ENCODE measurements around the gene CHID1.

CHID1 gene

DNA sequence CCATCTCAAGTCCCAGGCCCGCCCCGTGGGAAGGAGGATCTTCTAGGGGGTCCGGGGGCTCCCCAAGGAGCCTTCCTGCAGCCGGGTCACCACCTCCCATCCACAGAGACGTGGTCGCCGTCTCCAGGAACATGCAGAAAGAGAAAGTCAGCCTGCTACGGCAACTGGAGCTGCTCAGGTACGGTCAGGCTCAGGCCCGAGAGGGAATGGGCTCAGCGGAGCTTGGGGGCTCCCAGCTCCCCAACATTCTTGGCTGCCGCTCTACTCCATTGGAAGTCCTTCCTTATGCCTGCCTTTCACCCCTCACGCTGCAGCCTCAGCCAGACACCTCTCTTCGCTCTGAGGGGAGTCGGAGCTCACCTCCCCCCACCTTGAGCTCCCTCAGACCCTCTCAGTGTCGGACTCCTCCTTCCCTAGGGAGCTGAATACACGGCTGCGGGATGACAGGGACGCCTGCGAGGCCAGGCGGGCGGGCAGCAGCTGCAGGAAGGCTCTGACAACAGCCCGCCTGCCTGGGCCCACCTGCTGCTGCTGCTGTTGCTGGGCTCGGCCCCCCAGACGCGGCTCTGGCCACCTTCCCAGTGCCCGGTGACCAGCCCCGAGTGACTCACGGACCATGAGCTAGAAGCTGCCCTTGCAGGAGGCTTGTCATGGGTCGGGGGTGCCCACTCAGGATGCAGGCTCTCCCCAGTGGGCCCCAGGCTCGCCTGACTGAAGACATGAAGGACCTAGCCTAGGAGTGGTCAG is 79.3 kb downstream of the CHID1 start:
- no peak for DNase-seq

- peak; percentile 52 for DNase-seq
Observed at GRCh38 chr11:830295-831117, 80.1 kb downstream of the CHID1 start.

DNA sequence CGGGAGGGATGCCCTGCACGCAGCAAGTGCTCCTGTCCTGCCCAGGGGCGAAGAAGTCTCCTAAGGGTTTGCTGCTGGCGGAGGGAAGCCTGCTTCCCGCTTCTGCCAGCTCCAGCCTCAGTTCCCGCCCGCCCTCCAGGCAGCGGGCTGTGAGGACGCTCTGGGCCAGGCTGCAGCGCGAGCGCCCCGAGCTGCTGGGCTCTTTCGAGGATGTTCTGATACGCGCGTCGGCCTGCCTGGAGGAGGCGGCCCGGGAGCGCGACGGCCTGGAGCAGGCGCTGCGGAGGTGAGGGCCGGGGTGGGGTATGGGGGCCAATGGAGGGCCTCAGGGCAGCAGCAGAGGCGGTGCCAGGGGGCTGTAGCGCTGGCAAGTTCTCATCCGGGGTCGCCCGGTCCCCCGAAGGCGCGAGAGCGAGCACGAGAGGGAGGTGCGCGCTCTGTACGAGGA is 80.7 kb downstream of the CHID1 start:
- no peak for DNase-seq

- no peak for DNase-seq
Observed at GRCh38 chr11:829176-829846, 81.3 kb downstream of the CHID1 start.

GRCh38 chr11:828506-829175 is 82.0 kb downstream of the CHID1 start:
- DNase-seq = no peak

- no peak for DNase-seq
Observed at GRCh38 chr11:827897-828192, 82.8 kb downstream of the CHID1 start, which contains the start of gene CRACR2B. Gene CRACR2B (plus strand): TSS chr11:827919. CDS start chr11:828608, 689 bp downstream.

DNA sequence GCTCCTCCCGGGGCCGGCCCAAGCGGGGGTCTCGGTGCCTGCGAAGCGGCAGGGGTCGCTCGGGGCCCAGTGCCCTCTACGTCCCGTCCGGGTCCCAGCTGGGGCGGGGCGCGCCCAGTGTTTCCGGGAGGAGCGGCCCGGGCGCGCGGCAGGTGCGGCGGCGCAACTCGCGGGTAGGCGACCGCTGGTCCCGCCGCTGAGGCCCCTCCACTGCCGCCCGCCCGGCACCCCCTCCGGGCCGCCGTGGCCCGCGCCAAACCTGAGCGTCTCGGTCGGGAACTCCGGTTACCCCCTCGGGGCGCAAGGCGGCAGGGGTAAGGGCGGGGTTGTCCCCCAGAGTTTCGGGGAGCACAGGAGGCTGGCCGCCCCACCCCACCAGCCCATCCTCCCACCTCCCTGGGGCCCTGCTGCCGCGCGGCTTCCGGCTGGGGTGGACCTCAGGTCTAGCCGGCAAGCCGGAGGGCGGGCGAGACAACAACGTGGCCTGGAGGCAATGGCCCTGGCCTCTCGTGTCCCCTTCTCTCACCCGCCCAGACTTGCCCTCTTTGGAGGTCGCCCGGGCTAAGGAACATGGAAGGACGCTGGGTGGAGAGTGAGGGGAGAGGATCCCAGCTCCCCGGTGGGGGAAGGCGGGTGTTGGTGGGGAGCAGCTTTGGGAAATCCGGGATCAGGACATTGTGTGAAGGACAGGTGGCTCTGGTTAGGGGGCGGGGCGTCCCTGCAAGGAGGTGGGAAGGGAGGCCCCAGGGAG is 83.3 kb downstream of the CHID1 start:
- no peak for DNase-seq

DNA sequence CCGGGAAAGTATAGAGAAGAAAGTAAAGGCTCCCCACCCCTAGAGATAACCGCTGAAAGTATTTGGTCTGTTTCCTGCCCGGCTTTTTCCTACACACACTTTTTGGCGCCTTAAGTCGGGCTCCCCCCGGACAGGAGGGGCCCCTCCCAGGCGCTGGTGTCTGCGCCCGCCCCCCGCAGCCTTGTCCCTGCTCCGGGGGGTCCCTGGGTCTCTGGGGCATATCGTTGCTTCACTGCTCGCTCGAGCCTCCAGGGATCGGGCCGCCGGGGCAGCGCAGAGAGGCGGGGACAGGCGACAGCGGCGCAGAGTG is 83.8 kb downstream of the CHID1 start:
- DNase-seq = no peak

GRCh38 chr11:826227-826621 is 84.4 kb downstream of the CHID1 start:
- no peak for DNase-seq

- DNase-seq = no peak
Observed at GRCh38 chr11:825366-826226, 85.0 kb downstream of the CHID1 start.

GRCh38 chr11:824942-825341 is 85.7 kb downstream of the CHID1 start:
- no peak for DNase-seq

DNA sequence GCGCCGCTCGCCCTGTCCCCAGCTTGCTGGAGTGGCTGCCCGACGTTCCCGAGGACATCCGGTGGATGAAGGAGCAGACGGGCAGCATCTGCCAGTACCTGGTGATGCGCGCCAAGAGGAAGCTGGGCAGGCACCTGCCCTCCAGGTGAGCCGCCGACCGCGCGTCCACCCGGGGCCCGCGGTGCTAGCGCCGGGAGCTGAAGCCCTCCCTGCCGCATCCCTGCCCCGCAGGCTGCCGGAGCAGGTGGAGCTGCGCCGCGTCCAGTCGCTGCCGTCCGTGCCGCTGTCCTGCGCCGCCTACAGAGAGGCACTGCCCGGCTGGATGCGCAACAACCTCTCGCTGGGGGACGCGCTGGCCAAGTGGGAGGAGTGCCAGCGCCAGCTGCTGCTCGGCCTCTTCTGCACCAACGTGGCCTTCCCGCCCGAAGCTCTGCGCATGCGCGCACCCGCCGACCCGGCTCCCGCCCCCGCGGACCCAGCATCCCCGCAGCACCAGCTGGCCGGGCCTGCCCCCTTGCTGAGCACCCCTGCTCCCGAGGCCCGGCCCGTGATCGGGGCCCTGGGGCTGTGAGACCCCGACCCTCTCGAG is 86.2 kb downstream of the CHID1 start:
- no peak for DNase-seq

GRCh38 chr11:823441-824291 is 86.9 kb downstream of the CHID1 start:
- no peak for DNase-seq

- DNase-seq = no peak
Observed at GRCh38 chr11:821512-822371, 88.9 kb downstream of the CHID1 start.

DNA sequence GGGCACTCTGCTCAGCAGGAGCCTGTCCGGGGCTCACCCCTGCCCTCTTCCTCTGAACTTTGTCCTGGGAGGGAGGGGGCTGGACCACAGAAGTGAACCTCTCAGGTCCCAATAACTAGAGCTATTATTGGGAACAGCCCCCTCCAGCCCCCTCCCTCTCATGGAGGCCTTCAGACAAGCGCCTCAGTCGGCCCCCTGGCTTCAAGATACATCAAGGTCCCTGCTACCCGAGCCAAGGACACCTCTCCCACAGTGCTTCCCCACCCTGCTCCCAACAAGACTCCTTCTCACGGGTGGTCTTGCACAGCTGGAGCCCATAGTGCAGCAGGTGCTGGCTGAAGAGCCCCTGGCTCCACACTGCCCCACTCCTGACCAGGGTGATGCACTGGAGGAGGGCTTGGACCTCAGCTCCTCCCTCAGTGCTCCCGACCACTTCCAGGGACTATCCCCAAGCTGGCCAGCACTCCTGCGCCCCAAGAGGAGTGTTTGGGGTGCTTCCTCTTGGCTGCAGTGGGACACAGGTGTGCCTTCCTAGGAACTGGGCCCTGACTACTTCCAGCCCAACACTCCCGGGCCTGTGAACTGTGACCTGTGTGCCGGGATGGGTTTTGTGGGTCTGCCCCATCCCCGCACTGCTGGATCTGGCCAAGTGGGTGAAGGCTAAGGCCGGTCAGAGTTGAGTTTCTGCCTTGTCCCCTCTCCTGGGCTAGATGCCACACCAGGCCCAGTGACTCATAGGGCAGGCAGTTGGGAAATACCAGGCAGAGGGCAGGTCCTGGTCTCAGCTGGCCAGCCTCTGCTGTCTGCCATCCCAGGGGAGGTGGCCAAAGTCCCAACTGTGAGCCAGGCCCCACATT is 89.7 kb downstream of the CHID1 start:
- no peak for DNase-seq

- DNase-seq = peak; percentile 87
Observed at GRCh38 chr11:819943-820649, 90.5 kb downstream of the CHID1 start.

DNA sequence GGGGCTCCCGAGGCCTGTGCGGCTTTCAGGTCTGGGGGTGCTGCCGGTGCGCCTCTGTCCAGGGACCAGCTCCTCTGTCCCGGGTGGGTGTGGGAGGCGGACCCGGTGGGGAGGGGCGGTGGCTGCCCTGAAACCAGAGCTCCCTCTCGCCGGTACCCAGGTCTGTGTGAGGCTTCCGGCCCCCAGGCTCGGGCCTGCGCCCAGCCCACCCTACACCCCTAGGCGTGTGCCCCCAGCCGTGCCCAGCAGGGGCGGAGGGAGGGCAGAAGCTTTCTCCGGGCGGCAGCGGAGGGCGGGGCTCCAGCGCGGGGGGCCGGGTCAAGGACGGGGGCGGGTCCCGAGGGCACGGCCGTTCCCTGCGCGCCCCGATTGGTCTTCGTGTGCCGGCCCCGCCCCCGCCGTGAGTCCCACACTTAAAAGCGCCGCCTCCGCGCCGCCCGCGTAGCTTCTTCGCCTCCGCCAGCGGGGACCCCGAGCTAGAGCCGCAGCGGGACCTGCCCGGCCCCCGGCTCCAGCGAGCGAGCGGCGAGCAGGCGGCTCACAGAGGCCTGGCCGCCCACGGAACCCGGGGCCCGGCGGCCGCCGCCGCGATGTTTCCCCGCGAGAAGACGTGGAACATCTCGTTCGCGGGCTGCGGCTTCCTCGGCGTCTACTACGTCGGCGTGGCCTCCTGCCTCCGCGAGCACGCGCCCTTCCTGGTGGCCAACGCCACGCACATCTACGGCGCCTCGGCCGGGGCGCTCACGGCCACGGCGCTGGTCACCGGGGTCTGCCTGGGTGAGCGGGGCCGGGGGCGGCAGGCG is 91.3 kb downstream of the CHID1 start:
- DNase-seq = peak; percentile 94
